DMS 273 (cell line): ENCODE measurements around the gene CHD9NB.

Experiments used
- DNase-seq: peaks from one replicate; lab custom pipeline; 2025; ENCODE audit not compliant: unreplicated experiment; lab: John Stamatoyannopoulos, UW

The CHD9NB gene

GRCh38 chr16:53035176-53035942, 17.3 kb downstream of the CHD9NB start:
- DNase-seq, result no peak

GRCh38 chr16:53034306-53034705, 18.4 kb downstream of the CHD9NB start:
- DNase-seq, result no peak

GRCh38 chr16:53031323-53031942, 21.3 kb downstream of the CHD9NB start:
- DNase-seq, result no peak

GRCh38 chr16:53029971-53030370, 22.7 kb downstream of the CHD9NB start:
- DNase-seq, result no peak

GRCh38 chr16:53024045-53024444, 28.7 kb downstream of the CHD9NB start:
- no peak for DNase-seq

- peak; percentile 79 for DNase-seq
These were observed 30.3 kb downstream of the CHD9NB start for GRCh38 chr16:53022374-53022773.

GRCh38 chr16:53018834-53019416, 33.8 kb downstream of the CHD9NB start:
- DNase-seq, result no peak

GRCh38 chr16:53014287-53014686, 38.4 kb downstream of the CHD9NB start:
- no peak for DNase-seq

- DNase-seq, result no peak
These were observed 45.6 kb downstream of the CHD9NB start for GRCh38 chr16:53007095-53007494.

- DNase-seq, result no peak
These were observed 54.8 kb downstream of the CHD9NB start for GRCh38 chr16:52997922-52998321.

GRCh38 chr16:52994942-52995341, 57.8 kb downstream of the CHD9NB start:
- DNase-seq, result no peak

GRCh38 chr16:52993179-52993578, 59.5 kb downstream of the CHD9NB start:
- DNase-seq, result no peak

GRCh38 chr16:52991572-52991971, 61.1 kb downstream of the CHD9NB start:
- no peak for DNase-seq
